DND-41 (cell line): ENCODE data around the gene CENPN.

Experiments used
- EZH2 ChIP-seq: IDR thresholded peaks from 3 replicates; pipeline ENCODE4 v1.6.1; 2012; ENCODE audit warnings: borderline replicate concordance, low read depth, mild to moderate bottlenecking, moderate library complexity, low read length, inconsistent platforms; ENCODE audit not compliant: severe bottlenecking
- TF ChIP-seq, protein P1 (sequence below): IDR thresholded peaks from 2 replicates; pipeline ENCODE4 v1.5.1; 2012; ENCODE audit warnings: borderline replicate concordance, low read length, moderate library complexity, mild to moderate bottlenecking; ENCODE audit not compliant: poor library complexity, severe bottlenecking; ENCODE audit errors: extremely low read depth

DNA sequence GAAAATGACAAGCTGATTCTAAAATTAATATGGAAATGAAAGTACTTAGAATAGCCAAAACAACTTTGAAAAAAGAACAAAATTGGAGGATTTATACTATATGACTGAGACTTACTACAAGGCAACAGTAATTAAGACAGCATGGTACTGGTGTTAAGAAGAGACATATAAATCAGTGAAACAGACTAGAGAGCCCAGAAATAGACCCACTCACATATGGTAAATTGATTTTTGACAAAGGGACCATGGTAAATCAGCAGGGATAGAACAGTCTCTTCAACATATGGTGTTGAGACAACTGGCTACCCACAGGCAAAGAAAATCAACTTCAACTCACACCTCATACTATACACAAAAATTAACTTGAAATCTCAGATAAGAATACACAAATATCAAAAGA is 13.2 kb upstream of the CENPN start:
- TF ChIP-seq, protein P1, sequence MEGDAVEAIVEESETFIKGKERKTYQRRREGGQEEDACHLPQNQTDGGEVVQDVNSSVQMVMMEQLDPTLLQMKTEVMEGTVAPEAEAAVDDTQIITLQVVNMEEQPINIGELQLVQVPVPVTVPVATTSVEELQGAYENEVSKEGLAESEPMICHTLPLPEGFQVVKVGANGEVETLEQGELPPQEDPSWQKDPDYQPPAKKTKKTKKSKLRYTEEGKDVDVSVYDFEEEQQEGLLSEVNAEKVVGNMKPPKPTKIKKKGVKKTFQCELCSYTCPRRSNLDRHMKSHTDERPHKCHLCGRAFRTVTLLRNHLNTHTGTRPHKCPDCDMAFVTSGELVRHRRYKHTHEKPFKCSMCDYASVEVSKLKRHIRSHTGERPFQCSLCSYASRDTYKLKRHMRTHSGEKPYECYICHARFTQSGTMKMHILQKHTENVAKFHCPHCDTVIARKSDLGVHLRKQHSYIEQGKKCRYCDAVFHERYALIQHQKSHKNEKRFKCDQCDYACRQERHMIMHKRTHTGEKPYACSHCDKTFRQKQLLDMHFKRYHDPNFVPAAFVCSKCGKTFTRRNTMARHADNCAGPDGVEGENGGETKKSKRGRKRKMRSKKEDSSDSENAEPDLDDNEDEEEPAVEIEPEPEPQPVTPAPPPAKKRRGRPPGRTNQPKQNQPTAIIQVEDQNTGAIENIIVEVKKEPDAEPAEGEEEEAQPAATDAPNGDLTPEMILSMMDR, result no peak
- TF ChIP-seq EZH2, result no peak
